A673 (cell line): ENCODE data around the gene KCNH8.

ENCODE experiments used
- EZH2 ChIP-seq: fragments of 200-600 bp; sonication (generic); IDR thresholded peaks from 2 replicates; pipeline ENCODE4 v1.6.1; 2017; ENCODE audit warnings: borderline replicate concordance, low read depth, mild to moderate bottlenecking, mixed read lengths, antibody characterized with exemption, low read length; ENCODE audit not compliant: poor library complexity, severe bottlenecking
- TF ChIP-seq, protein P1 (sequence below): fragments of 300-800, 200-600 bp; sonication (generic); conservative IDR thresholded peaks from 2 replicates; pipeline ENCODE4 v1.5.1; 2017; ENCODE audit warnings: low read depth, mild to moderate bottlenecking, antibody characterized with exemption, low read length, moderate library complexity, mixed read lengths

- TF ChIP-seq, protein P1, sequence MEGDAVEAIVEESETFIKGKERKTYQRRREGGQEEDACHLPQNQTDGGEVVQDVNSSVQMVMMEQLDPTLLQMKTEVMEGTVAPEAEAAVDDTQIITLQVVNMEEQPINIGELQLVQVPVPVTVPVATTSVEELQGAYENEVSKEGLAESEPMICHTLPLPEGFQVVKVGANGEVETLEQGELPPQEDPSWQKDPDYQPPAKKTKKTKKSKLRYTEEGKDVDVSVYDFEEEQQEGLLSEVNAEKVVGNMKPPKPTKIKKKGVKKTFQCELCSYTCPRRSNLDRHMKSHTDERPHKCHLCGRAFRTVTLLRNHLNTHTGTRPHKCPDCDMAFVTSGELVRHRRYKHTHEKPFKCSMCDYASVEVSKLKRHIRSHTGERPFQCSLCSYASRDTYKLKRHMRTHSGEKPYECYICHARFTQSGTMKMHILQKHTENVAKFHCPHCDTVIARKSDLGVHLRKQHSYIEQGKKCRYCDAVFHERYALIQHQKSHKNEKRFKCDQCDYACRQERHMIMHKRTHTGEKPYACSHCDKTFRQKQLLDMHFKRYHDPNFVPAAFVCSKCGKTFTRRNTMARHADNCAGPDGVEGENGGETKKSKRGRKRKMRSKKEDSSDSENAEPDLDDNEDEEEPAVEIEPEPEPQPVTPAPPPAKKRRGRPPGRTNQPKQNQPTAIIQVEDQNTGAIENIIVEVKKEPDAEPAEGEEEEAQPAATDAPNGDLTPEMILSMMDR = no peak
- TF ChIP-seq EZH2 = no peak
Measured at GRCh38 chr3:19338769-19339168, 190.5 kb downstream of the KCNH8 start.
